H1 (cell line): ENCODE results near the gene RNU7-1. TPM values are rescaled to one million over a fixed set of nuclear protein-coding genes. Genes with fewer than 3 reads are reported as not detected.

ENCODE experiments used
- CTCF ChIA-PET: fragments of 300-600 bp; sonication (Branson Sonifier 250); formaldehyde crosslinking; loops from one replicate; lab custom pipeline; 2021; ENCODE audit not compliant: partially characterized antibody; lab: Charles Lee
- POLR2A ChIA-PET: fragments of 300-600 bp; sonication (Branson Sonifier 250); formaldehyde crosslinking; loops from one replicate; lab custom pipeline; 2021; ENCODE audit warnings: inconsistent platforms; ENCODE audit not compliant: partially characterized antibody; lab: Charles Lee
- DNase-seq, 2 experiments: peaks; one replicate each; pipeline versions ENCODE4 v3.0.0 to v3.0.0-alpha.2; 2010 to 2022; ENCODE audit warnings: low spot score in 2 of 2, low read depth in 1 of 2, mixed read lengths in 1 of 2
- FAIRE-seq: peaks from 2 replicates; lab custom pipeline; 2011; peaks lifted over from hg19 to GRCh38; lab: Jason Lieb, UNC
- H2AFZ ChIP-seq: 2 replicates; pipeline ENCODE4 v1.8.1; 2012; ENCODE audit warnings: low read length, inconsistent platforms
- H2AK5ac ChIP-seq: 2 replicates; pipeline ENCODE4 v1.6.1; 2013; ENCODE audit warnings: low read depth, low read length
- H2BK120ac ChIP-seq: replicated peaks from 2 replicates; pipeline ENCODE3; 2013; ENCODE audit warnings: low read depth, low read length, inconsistent platforms
- H2BK12ac ChIP-seq: 2 replicates; pipeline ENCODE4 v1.6.1; 2013; ENCODE audit warnings: low read depth, low read length
- H2BK15ac ChIP-seq: 2 replicates; pipeline ENCODE4 v1.6.1; 2013; ENCODE audit warnings: low read length
- H2BK20ac ChIP-seq: 2 replicates; pipeline ENCODE4 v1.6.1; 2013; ENCODE audit warnings: low read length
- H2BK5ac ChIP-seq: 2 replicates; pipeline ENCODE4 v1.6.1; 2013; ENCODE audit warnings: low read depth, low read length
- H3K14ac ChIP-seq: 2 replicates; pipeline ENCODE4 v1.6.1; 2013; ENCODE audit warnings: inconsistent platforms; ENCODE audit not compliant: insufficient read length
- H3K18ac ChIP-seq: 2 replicates; pipeline ENCODE4 v1.6.1; 2013; ENCODE audit warnings: low read length; ENCODE audit errors: extremely low read depth
- H3K23ac ChIP-seq: 2 replicates; pipeline ENCODE4 v1.6.1; 2013; ENCODE audit warnings: inconsistent platforms; ENCODE audit not compliant: insufficient read length
- H3K23me2 ChIP-seq: 2 replicates; pipeline ENCODE4 v1.6.1; 2013; ENCODE audit warnings: low read depth, low read length
- H3K27ac ChIP-seq: 2 replicates; pipeline ENCODE4 v1.6.1; 2011; ENCODE audit warnings: low read depth, low read length, inconsistent platforms
- H3K27me3 ChIP-seq, 4 experiments: replicated peaks in 1 of 4; 1 replicate in 1 of 4; 2 replicates in 3 of 4; pipeline versions ENCODE4 v1.6.1 to v1.8.1; 2011 to 2013; ENCODE audit warnings: low read length in 3 of 4, mild to moderate bottlenecking in 3 of 4, inconsistent platforms in 2 of 4, mixed read lengths in 2 of 4, moderate library complexity in 1 of 4; ENCODE audit not compliant: control insufficient read depth in 3 of 4, insufficient read depth in 3 of 4; ENCODE audit errors: extremely low read depth in 1 of 4
- H3K36me3 ChIP-seq, 4 experiments: 2 replicates each; pipeline versions ENCODE4 v1.6.1 to v1.8.1; 2011 to 2013; ENCODE audit warnings: mild to moderate bottlenecking in 4 of 4, low read length in 3 of 4, moderate library complexity in 2 of 4, control low read depth in 1 of 4, inconsistent platforms in 1 of 4; ENCODE audit not compliant: insufficient read depth in 4 of 4, control insufficient read depth in 2 of 4
- H3K4ac ChIP-seq: replicated peaks from 2 replicates; pipeline ENCODE3; 2013; ENCODE audit warnings: low read length, low read depth, mixed read lengths, inconsistent platforms; ENCODE audit not compliant: insufficient read length
- H3K4me1 ChIP-seq, 4 experiments: replicated peaks in 1 of 4; 1 replicate in 1 of 4; 2 replicates in 3 of 4; pipeline versions ENCODE4 v1.6.1 to v1.8.1; 2011 to 2013; ENCODE audit warnings: low read length in 3 of 4, inconsistent platforms in 2 of 4, mixed read lengths in 1 of 4; ENCODE audit not compliant: insufficient read depth in 4 of 4, control insufficient read depth in 3 of 4
- H3K4me2 ChIP-seq, 2 experiments: 2 replicates each; pipeline versions ENCODE4 v1.6.1 to v1.8.1; 2011 to 2013; ENCODE audit warnings: low read depth in 2 of 2, low read length in 2 of 2, control low read depth in 1 of 2, inconsistent platforms in 1 of 2, mild to moderate bottlenecking in 1 of 2; ENCODE audit not compliant: insufficient read depth in 1 of 2
- H3K4me3 ChIP-seq, 4 experiments: fragments of 200-600, 300-600 bp in 1 of 4; sonication (generic), shearing (Covaris generic), sonication (Bioruptor Twin) in 1 of 4; 2 replicates each; pipeline versions ENCODE4 v1.5.1 to v1.8.1; 2011 to 2016; ENCODE audit warnings: low read length in 4 of 4, low read depth in 3 of 4, control low read depth in 2 of 4, inconsistent platforms in 2 of 4, mild to moderate bottlenecking in 2 of 4, mixed read lengths in 1 of 4, moderate library complexity in 1 of 4; ENCODE audit not compliant: insufficient read depth in 2 of 4; ENCODE audit errors: extremely low read depth in 1 of 4
- H3K56ac ChIP-seq: replicated peaks from 2 replicates; pipeline ENCODE3; 2013; ENCODE audit warnings: low read depth, mild to moderate bottlenecking, mixed read lengths, low read length, inconsistent platforms; ENCODE audit not compliant: insufficient read length
- H3K79me1 ChIP-seq: 2 replicates; pipeline ENCODE4 v1.6.1; 2013; ENCODE audit warnings: low read depth, low read length, control low read depth
- H3K79me2 ChIP-seq, 2 experiments: 2 replicates each; pipeline versions ENCODE4 v1.6.1 to v1.8.1; 2012 to 2013; ENCODE audit warnings: low read length in 2 of 2, mild to moderate bottlenecking in 2 of 2, inconsistent platforms in 1 of 2; ENCODE audit not compliant: insufficient read depth in 2 of 2, control insufficient read depth in 1 of 2
- H3K9ac ChIP-seq, 4 experiments: replicated peaks in 1 of 4; 1 replicate in 1 of 4; 2 replicates in 3 of 4; pipeline versions ENCODE4 v1.6.1 to v1.8.1; 2011 to 2013; ENCODE audit warnings: low read depth in 3 of 4, low read length in 3 of 4, control low read depth in 2 of 4, mild to moderate bottlenecking in 2 of 4, moderate library complexity in 2 of 4, inconsistent platforms in 1 of 4; ENCODE audit errors: extremely low read depth in 1 of 4
- H3K9me3 ChIP-seq, 2 experiments: 2 replicates each; pipeline versions ENCODE4 v1.6.1 to v1.8.1; 2012 to 2013; ENCODE audit warnings: mild to moderate bottlenecking in 2 of 2, moderate library complexity in 2 of 2, control low read depth in 1 of 2, inconsistent platforms in 1 of 2, low read depth in 1 of 2, low read length in 1 of 2, mixed read lengths in 1 of 2; ENCODE audit not compliant: insufficient read depth in 2 of 2
- H4K20me1 ChIP-seq, 2 experiments: replicated peaks in 1 of 2; 2 replicates each; pipeline versions ENCODE3 to v1.8.1; 2011 to 2013; ENCODE audit warnings: inconsistent platforms in 2 of 2, low read length in 2 of 2, mild to moderate bottlenecking in 1 of 2; ENCODE audit not compliant: insufficient read depth in 2 of 2, control insufficient read depth in 1 of 2
- H4K5ac ChIP-seq: 2 replicates; pipeline ENCODE4 v1.6.1; 2013; ENCODE audit warnings: low read length, low read depth, mixed read lengths, inconsistent platforms; ENCODE audit not compliant: insufficient read length
- H4K8ac ChIP-seq: 2 replicates; pipeline ENCODE4 v1.8.0; 2013; ENCODE audit warnings: mild to moderate bottlenecking, moderate library complexity, low read length, inconsistent platforms; ENCODE audit not compliant: insufficient read depth; ENCODE audit errors: extremely low read depth
- H4K91ac ChIP-seq: replicated peaks from 2 replicates; pipeline ENCODE3; 2013; ENCODE audit warnings: low read length, mixed read lengths, inconsistent platforms; ENCODE audit not compliant: insufficient read length
- NANOG ChIP-seq: IDR thresholded peaks from 2 replicates; pipeline ENCODE4 v1.6.1; 2011; ENCODE audit warnings: low read length, low read depth, mild to moderate bottlenecking, inconsistent platforms; ENCODE audit not compliant: insufficient read depth, poor library complexity, severe bottlenecking
- PHF8 ChIP-seq: fragments of 200-600 bp; sonication (generic); conservative IDR thresholded peaks from 2 replicates; pipeline ENCODE4 v1.7.1; 2012; ENCODE audit warnings: low read depth, mild to moderate bottlenecking, inconsistent platforms, low read length, moderate library complexity
- POLR2AphosphoS5 ChIP-seq: IDR thresholded peaks from 2 replicates; pipeline ENCODE4 v1.6.1; 2011; ENCODE audit warnings: low read depth, low read length
- TEAD4 ChIP-seq: IDR thresholded peaks from 2 replicates; pipeline ENCODE4 v1.6.1; 2012; ENCODE audit warnings: low read depth, low read length, inconsistent platforms, mixed read lengths
- WGBS, 2 experiments: shearing (Covaris generic) in 1 of 2; methylation state at CpG; one replicate each; pipeline versions ENCODE4 v1.1.6 to v1.1.7; 2013 to 2015; ENCODE audit warnings: low lambda C conversion rate in 2 of 2, mixed read lengths in 2 of 2, inconsistent platforms in 1 of 2, low coverage in 1 of 2, missing lambda C conversion rate in 1 of 2; ENCODE audit not compliant: insufficient replicate concordance in 2 of 2, insufficient coverage in 1 of 2, insufficient read length in 1 of 2; ENCODE audit errors: extremely low coverage in 1 of 2, missing lambda C conversion rate in 1 of 2; 5-methylcytosine and 5-hydroxymethylcytosine counted together
- polyA plus RNA-seq, 7 experiments: library from polyadenylated mRNA; depleted of rRNA in 3 of 7; stranded (reverse) in 5 of 7; unstranded in 2 of 7; fragments of >200 nt in 5 of 7; fragments of 200-250 nt in 2 of 7; gene quantifications; 1 replicate in 5 of 7; 2 replicates in 1 of 7; 4 replicates in 1 of 7; pipeline versions ENCODE4 v1.2.1 to v1.2.3, GENCODE V29; 2011 to 2013; ENCODE audit warnings: missing spikeins in 2 of 7, mixed read lengths in 2 of 7
- total RNA-seq: library from RNA; stranded (reverse); fragmentation: NEBNext Ultra II Directional; extraction: Animal tissue kit (Norgen Biotek cat#: 25700); gene quantifications from 2 replicates; pipeline ENCODE4 v1.2.1, GENCODE V29; 2021

The RNU7-1 gene
- total and polyA plus RNA-seq, 2 of the 8 experiments (the other 6 are each of a cell fraction or from before 2014, with no cell fraction given) = not detected

DNA sequence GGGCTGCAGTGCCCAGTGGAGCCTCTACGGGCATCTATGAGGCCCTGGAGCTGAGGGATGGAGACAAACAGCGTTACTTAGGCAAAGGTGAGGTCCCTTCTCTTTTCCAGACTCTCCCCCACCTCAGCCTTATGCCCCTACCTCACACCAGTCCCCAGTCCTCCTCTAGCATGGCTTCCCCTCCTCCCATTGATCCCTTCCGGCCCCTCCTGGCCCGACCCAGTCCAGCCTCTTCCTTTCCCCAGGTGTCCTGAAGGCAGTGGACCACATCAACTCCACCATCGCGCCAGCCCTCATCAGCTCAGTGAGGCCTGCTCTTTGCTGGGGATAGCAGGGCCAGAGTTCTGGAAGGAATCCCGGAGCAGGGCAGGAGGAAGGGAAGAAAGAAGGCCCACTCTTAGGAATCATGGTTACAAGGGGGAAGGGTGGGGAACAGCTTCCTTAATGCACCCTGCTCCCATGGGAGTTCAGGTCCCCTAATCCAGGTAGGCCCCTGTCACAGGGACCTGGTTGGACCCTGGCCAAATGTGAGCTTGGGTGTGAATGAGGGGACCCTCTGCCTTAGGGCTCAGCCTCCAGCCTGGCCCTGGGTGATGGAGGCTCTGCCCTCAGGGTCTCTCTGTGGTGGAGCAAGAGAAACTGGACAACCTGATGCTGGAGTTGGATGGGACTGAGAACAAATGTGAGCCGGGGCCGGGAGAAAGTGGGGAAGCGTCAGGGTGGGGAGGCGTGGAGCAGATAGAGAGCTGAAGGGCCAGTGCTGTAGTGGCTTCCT is 27.0 kb upstream of the RNU7-1 start:
- no peak overlapping the region for H2BK5ac ChIP-seq
- H4K8ac ChIP-seq = peak overlapping the region; percentile 41; the same call in 1 of the 2 replicates
- no peak overlapping the region for H3K4ac ChIP-seq
- H2AFZ ChIP-seq = no peak overlapping the region
- H3K36me3 ChIP-seq = peaks cover 16 to 53% (median 32%) of the 10 kb centered on the region in 4 experiments
- H2BK15ac ChIP-seq = no peak overlapping the region
- peak overlapping the region in 1 of 2 experiments; percentile 84; a peak in 1 of 4 replicates for H3K4me2 ChIP-seq
- no peak overlapping the region for H3K14ac ChIP-seq
- no peak overlapping the region for H3K56ac ChIP-seq
- peaks cover 11% of the 10 kb centered on the region; the same call in 1 of the 2 replicates for H3K23me2 ChIP-seq
- no peak overlapping the region for H2BK20ac ChIP-seq
- no peak overlapping the region for H2BK120ac ChIP-seq
- H3K9ac ChIP-seq = no peak overlapping the region
- POLR2A ChIA-PET = interaction anchor here (1.1 to 39.6 kb wide), 7 partner anchors 8 to 64 kb away, joined by 3 to 1027 read pairs (median 18); partner anchors contain the start of genes ATN1, C12orf57, LRRC23 and PTPN6
- H3K27me3 ChIP-seq = no peaks in the 10 kb centered on the region
- no peak for FAIRE-seq
- H3K79me1 ChIP-seq = peaks cover 4% of the 10 kb centered on the region
- H4K5ac ChIP-seq = no peak overlapping the region
- H2BK12ac ChIP-seq = no peak overlapping the region
- H3K4me1 ChIP-seq = peaks cover 0 to 18% (median 9%) of the 10 kb centered on the region in 4 experiments; a peak in 6 of 7 replicates
- H3K18ac ChIP-seq = no peak overlapping the region
- H4K91ac ChIP-seq = no peak overlapping the region
- no peak for DNase-seq
- 93% methylated on average over 11 of the region's 11 CpGs; no CpG with 5 or more reads in 1 of the 2 experiments for WGBS, 2 experiments
- peaks cover 0 to 4% of the 10 kb centered on the region in 2 experiments for H4K20me1 ChIP-seq
- H3K4me3 ChIP-seq = no peak overlapping the region
- no peak overlapping the region for H3K23ac ChIP-seq
- H3K27ac ChIP-seq = no peak overlapping the region
- H3K79me2 ChIP-seq = peaks cover 0 to 9% of the 10 kb centered on the region in 2 experiments; a peak in 1 of 4 replicates
- H2AK5ac ChIP-seq = 0 out of 2 replicates have a peak overlapping the region, but pooled peaks have one; percentile 19
- no peaks in the 10 kb centered on the region for H3K9me3 ChIP-seq
- CTCF ChIA-PET = interaction anchor here (0.7 to 9.3 kb wide), 10 partner anchors 9 to 53 kb away, joined by 3 to 74 read pairs (median 4); partner anchors contain the start of gene LRRC23
- no peak for TF ChIP-seq POLR2AphosphoS5
- TF ChIP-seq TEAD4 = no peak
- TF ChIP-seq NANOG = no peak
- no peak for TF ChIP-seq PHF8
